Measurements from ENCODE around the gene ALDH16A1.

Gene ALDH16A1

DNA sequence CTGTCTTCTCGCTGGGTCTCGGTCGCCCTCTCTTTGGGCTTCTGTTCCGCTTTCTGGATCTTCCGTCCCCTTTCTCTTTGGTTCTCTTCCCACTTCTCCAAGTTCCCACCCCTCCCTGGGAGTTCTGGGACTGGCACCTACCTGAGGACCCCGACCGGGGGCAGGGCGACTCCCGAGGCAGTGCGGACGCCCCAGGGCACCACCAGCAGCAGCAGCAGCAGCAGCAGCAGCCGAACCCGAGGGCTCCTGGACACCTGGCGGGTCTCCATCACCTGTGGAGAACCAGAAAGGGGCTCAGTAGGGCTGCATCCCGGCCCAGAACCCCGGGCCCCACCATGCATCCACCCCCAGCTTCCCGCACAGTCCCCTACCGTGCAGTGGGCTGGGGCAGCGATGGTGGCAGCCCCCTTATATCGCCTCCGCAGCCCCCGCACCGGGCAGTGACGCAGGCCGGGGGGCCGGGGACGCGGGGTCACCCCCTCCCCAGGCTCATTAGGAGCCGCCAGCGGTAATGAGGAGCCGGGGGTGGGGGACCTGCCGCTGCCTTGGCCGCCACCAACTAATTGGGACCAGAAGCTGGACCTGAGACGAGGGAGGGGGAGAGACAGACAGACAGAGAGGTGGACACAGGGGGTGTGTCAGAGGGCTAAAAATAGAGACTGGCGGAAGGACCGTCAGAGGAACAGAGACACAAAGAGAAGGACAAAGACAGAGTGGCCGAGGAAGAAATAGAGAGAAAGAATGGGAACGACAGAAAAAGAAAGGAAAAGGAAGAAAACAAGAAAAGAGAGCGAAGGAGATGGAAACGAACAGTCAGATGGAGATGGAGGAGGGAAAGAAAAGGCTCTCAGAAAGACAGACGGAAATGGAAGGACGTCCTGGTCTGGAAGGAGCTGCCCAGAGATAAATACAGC, 29.7 kb upstream of the ALDH16A1 start, which contains the start of gene PTH2:
TSS of gene PTH2 (minus strand) at position 371 of the 914 bp plus-strand sequence. CDS start at position 269, 102 bp downstream.
- in situ Hi-C loops (cut with MboI; ENCODE audit: low sequenced_read_pairs) = no loop called here

DNA sequence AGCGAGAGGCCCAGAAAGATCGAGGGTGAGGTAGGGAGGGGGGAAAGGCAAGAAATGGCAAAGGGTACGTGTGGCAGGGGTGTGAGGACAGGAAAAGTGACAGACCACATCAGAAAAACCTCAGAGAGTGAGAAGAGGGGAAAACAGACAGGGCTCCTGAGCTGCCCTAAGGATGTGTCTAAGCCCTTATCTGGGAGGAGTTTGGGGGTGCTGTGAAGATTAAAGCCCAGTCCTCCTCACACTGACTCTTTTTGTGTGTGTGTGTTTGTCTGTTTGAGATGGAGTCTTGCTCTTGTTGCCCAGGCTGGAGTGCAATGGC, 29.1 kb upstream of the ALDH16A1 start:
- in situ Hi-C loops (cut with MboI; ENCODE audit: low sequenced_read_pairs) = no loop called here

DNA sequence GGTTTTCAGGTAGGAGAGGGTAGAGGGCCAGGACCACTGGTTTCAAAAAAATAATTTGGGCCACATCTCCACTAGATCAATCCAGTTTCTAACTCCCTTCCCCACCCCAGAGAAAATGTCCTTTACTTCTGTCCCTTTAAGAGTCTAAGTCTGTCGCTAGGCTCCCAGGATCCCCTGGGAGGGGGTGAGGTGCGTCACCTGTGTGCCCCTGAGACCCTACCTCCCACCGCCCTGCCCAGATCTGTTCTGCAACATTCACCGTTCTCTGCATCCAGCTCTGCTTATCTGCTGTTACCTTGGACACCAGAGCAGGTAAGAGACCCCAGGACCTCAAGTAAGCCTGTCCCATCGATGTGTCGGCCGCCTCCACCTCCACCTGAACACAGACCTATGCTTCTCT, 27.8 kb upstream of the ALDH16A1 start, which contains the start of gene GFY:
TSS of gene GFY (plus strand) at position 211 of the 400 bp plus-strand sequence. CDS start 1,043 bp downstream, outside the sequence.
- in situ Hi-C loops (cut with MboI; ENCODE audit: low sequenced_read_pairs) = loop anchor here (5.0 kb wide), 1 partner anchor 33 kb away; no protein-coding TSS in a partner anchor

DNA sequence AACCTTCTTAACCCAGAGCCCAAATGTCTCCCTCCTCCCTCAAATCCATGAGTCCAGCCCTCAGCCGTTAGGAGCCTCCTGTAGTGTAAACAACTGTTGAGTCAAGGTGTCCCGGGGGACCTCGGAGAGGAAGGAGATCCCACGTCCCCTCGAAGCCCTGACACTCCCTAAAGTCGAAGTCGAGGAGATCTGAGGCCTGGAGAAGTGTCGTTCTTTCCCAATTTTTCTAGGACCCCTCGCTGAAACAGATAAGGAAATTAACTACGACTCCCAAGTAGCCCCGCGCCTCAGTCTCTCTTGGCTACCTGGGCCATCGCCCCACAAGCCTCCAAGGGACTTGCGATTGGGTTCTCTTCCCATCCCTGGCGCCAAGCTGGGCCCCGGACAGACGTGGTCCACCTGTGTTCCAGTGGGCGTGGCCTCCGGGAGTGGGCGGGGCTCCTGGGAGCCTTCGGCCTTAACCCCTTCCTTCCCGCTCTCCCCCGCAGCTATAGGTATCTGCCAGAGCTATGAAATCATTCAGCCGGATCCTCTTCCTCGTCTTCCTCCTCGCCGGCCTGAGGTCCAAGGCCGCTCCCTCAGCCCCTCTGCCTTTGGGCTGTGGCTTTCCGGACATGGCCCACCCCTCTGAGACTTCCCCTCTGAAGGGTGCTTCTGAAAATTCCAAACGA, 27.0 kb upstream of the ALDH16A1 start:
- in situ Hi-C loops (cut with MboI; ENCODE audit: low sequenced_read_pairs) = loop anchor here (5.0 kb wide), 1 partner anchor 34 kb away; no protein-coding TSS in a partner anchor

DNA sequence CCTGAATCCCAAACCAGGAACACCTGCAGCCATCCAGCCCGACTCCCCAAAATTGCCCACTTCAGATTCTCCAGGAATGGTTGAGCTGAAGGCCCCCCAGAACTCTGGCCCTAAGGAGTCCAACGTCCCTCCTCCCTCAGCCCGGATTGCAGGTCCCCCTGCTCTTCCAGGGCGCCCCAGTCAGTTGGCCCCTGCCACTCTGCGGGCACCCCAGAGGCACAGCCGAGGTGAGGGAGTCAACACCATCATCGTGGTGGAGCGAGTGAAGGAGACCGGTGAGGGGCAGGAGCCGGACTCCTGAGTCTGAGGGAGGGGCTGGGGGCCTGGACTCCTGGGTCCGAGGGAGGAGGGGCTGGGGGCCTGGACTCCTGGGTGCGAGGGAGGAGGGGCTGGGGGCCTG, 25.7 kb upstream of the ALDH16A1 start:
- in situ Hi-C loops (cut with MboI; ENCODE audit: low sequenced_read_pairs) = loop anchor here (5.0 kb wide), 1 partner anchor 35 kb away; no protein-coding TSS in a partner anchor

DNA sequence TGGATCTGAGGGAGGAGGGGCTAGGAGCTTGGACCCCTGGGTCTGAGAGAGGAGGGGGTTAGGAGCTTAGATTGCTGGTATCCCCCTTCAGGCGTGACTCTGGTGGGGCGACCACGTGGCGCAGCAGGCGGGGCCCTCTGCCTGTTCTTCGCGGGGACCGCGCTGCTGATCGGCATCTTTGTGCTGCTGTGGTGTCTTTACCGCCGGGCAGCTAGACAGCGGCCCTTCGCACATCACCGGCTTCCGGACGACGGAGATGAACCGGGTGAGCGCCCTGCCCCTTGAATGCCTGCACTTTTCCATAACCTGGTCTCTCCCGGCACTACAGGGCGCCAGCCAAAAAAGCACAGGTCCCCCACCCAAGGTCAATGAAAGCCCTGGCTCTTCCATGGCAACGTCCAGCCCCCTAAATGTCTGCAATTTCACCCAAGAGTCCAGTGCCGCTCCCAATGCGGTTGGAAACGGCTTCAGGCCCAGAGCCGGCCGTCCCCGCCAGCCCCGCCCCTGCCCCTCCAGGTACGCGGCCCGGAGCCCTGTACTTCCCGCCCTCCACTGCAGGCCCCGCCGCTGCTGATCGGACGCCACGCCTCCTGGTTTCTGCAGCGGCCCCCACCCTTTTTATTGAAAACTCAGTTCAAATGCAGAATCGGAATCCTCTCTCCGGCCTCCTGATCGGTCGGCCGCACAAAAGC, 25.0 kb upstream of the ALDH16A1 start:
- in situ Hi-C loops (cut with MboI; ENCODE audit: low sequenced_read_pairs) = loop anchor here (5.0 kb wide), 1 partner anchor 36 kb away; no protein-coding TSS in a partner anchor

DNA sequence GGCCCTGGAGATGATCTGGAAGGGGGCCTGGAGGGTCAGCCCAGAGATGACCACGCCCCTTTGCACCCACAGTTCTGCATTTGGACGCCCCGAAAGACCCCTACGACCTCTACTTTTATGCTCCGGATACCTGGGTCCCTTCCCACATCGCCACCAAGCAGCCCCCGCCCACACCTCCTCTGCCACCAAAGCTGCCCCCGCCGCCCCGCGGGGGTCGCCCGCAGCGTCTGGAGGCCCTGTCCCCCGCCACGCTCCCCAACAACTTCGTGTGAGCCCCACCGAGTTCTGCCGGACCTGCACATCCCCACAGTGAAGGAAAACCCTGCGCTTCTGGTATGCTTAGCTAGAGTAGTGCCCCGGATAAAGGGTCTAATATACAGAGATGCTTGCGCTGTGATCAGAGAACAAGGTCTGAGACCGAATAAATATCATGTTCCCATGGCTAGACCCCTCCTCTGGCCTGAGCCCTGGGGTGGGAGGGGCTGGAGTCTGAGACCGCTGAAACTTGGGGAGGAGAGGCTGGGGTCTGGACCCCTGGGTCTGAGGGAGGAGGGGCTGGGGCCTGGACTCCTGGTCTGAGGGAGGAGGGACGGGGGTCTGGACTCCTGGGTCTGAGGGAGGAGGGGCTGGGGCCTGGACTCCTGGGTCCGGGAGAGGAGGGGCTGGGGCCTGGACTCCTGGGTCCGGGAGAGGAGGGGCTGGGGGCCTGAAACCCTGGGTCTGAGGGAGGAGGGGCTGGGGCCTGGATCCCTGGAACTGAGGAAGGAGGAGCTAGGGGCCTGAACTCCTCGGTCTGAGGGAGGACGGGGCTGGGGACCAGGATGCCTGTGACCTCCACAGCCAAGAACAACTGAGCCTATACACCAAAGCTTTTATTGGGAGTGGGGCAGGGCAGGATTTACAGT, 24.2 kb upstream of the ALDH16A1 start:
- in situ Hi-C loops (cut with MboI; ENCODE audit: low sequenced_read_pairs) = loop anchor here (5.0 kb wide), 1 partner anchor 36 kb away; no protein-coding TSS in a partner anchor

DNA sequence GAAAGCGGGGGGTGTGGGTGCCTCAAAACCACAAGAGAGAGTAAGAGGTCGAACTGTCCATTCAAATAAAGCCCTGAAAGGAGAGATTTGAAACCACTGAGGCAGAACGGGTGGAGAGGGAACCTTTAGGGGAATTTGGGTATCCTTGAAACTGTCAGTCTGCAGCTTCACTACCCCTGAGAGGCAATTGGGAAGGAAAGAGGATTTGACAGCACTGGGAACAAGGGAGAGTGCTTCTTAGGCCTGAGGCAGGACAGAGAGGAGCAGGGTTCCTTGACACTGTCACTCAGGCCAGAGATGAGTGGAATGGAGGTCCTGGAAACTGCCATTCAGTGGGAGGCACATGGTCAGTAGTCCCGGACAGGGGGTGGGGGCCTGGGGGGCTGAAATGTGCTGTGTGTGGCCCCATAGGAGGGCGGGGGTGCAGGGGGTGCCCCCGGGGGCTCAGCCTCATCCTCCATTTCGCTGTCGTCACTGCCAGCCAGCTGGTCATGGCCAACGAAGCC, 22.8 kb upstream of the ALDH16A1 start:
- in situ Hi-C loops (cut with MboI; ENCODE audit: low sequenced_read_pairs) = no loop called here

DNA sequence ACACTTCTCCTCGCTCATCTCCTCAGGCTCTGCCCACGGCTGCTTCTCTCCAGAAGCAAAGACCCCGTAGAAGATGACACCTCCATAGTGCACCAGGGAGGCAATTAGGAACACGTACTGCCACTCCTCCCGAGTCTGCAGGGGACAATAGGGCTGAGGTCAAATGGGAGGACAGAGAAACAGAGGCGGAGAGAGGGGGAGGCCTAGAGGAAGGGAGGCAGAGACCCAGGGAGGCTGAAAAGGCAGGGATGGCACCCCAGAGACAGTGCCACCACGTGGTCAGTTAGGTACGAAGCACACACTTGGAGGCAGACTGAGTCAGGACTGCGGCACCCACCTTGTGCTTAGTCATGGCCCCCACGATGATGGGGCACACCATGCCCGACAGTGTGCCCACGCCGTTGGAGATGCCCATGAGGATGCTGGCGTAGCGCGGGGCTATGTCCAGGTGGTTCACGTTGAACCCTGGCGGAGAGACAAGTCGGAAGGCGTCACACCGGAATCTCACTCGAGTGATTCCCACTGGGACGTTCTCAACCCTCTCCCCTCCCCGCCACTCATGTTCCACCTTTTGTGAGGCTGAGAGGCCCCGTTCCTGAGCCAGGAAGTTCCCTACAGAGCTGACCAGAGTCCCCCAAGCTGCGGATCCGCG, 22.2 kb upstream of the ALDH16A1 start:
- in situ Hi-C loops (cut with MboI; ENCODE audit: low sequenced_read_pairs) = no loop called here

DNA sequence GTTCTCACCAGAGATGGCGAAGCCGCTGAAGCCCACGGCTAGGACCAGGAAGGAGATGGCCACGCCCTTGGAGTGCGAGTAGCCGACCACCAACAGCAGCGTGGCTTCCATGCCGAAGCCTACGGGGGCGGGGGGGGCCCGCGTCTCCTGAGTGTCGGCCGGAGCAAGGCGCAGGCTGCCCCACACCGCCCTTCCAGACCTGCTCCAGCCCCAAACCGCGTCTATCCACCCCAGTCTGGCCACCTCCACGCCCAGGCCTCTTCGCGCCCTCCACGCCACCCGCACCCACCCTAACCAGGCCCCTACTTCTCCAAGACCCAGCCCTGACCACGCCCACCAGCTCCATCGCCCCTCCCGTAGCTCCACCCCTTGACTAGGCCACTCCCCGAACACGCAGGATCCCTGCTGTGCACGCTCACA, 21.7 kb upstream of the ALDH16A1 start:
- in situ Hi-C loops (cut with MboI; ENCODE audit: low sequenced_read_pairs) = no loop called here

DNA sequence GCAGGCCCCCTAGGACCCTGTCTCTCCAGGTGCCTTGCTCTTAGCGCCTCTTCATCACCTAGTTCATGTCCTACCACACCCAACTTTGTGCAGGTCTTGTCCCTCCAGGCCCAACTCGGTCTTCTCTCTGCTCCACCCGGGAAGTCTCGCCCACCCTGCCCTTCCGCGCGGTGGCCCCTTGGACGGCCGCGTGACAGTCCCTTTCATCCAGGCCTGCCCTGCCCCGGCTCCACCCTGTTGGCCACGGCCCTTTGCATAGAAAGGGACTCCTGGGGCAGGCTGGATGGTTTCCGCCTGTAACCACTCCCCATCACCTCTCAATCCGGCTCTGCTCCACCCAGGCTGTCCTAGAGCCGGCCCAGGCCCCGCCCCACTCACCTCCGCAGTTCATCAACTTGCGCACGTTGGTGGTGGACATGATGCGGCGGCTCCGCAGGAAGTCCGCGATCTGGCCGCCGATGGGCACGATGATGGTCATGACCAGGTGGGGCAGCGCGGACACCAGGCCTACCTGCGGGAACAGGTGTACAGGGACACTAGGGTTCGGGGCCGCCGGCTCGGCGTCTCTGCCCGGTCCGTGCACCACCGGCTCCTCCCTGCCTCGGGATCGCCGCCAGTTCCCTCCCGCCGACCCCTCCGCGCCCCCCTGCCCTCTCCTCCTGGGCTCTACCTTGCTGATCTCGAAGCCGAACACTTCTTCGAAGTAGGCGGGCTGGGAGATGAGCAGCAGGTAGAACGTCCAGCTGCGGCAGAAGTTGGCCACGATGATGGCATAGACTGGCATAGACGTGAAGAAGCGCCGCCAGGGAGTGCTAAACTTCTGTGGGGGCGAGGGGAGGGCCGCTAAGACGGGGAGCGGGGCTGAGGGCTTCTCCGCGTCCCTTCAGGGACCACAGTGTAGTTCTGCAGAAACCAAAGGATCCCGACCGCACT, 20.6 kb upstream of the ALDH16A1 start:
- in situ Hi-C loops (cut with MboI; ENCODE audit: low sequenced_read_pairs) = no loop called here

DNA sequence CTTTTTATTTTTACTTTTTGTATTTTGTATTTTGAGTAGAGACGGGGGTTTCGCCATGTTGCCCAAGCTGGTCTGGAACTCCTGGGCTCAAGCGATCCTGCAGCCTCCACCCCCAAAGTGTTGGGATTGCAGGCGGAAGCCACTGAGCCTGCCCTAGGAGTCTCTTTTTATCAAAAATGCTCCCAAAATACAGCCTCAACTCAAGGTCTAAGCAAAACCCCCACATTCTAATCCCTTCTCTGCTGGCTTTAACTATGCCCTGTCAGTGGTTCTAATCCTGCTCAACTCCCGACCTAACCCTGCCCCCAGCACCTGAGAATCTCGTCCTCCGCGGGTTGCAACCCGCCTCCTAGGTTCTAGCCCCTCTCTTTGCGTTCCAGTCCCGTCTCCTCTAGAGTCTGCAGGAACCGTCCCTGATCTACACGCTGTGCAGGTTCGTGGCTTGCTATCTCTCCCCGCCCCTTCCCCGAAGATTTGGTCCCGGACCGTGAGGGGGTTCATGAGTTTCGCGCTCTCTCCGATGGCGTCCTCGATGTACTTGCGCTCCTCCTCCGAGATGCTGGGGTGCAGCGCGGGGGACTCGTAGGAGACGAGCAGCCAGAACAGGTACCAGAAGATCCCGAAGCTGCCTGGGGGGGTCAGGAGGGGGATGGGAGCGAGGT, 19.7 kb upstream of the ALDH16A1 start:
- in situ Hi-C loops (cut with MboI; ENCODE audit: low sequenced_read_pairs) = no loop called here

DNA sequence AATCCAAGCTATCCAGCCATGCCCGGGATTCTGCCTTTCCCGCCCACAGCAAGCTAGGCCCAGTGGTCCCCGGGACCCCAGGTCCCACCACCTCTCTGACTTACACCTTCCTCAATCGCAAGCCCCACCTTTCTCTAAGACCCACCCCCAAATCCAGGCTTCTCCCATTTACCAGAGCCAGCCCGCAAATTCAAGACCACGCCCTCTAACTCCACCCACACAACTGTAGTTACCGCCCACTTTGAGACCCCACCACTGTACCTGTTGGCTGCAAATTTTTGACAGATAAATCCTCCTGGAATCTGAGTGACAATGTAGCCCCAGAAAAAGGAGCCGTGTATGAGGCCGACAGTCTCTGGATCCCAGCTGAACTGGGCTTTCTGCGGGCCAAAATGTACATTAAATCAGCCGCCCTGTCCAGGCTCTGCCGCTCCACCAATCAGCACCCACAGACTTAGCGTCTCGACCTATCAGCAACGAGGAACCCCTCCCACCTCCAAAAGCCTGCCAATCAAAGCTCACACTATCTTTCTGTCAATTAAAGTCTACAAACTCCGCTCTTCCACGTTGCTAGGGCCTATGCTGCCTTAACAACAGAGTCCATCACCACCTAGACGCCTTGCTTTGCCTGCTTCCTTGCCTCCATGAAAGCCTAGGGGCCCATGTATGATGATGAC, 18.0 kb upstream of the ALDH16A1 start:
- in situ Hi-C loops (cut with MboI; ENCODE audit: low sequenced_read_pairs) = no loop called here

DNA sequence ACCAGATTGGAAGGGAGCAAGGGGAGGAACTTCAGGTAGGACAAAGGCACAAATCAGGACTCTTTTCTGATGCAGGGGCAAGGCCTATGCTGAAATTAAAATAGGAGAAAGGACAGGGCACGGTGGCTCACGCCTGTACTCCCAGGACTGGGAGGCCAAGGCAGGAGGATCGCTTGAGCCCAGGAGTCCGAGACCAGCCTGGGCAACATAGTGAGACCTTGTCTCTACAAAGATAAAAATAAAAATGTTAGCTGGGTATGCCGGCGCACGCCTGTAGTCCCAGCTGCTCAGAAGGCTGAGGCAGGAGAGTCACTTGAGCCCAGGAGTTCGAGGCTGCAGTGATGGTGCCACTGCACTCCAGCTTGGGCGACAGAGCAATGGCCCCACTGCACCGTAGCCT, 17.4 kb upstream of the ALDH16A1 start:
- in situ Hi-C loops (cut with MboI; ENCODE audit: low sequenced_read_pairs) = no loop called here

DNA sequence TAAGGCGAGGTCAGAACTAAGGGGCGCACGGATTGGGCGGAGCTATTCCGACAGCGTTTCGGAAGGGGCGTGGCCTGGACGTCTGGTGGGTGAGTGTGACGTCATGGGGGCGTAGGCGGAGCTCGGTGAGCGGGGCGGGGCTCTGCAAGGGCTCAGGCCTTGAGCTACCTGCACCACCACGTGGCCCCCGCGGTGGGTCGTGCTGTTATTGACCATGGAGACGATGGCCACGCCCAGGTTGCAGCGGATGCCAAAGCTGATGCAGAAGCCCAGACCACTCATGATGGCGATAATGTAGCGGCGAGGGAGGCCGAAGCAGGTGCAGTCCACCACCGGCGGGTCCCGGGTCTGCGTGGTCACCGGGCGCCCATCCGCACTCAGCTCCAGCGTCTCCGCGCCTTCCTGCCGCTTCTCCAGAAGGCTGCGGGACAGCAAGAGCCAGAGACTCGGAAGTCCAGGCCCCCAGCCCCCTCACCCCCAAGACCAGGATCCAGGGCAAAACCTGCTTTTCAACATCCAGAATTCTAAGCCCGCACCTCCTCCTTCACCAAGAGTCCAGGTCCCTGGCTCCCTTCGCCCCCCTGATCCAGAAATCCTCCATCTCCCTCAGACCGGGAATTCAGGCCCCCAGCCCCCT, 16.5 kb upstream of the ALDH16A1 start:
- in situ Hi-C loops (cut with MboI; ENCODE audit: low sequenced_read_pairs) = no loop called here

DNA sequence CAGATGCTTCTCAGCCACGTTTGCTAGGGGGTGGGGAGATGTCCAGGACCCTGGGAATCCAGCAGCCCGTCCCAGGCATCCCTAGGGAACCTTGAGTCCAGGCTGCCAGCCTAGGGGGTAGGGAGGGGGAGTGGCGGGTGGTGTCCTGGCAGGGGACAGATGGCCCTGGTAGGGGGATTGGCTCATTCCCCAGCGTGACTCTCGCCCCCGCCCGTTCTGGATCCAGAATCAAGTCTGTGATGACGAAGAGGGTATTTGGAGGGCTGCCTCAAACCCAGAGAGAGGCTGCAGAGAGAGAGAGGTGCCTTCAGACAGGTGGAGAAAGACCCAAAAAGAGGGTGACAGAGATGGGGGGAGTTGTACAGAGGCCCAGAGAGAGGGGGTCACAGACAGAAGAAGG, 15.8 kb upstream of the ALDH16A1 start:
- in situ Hi-C loops (cut with MboI; ENCODE audit: low sequenced_read_pairs) = no loop called here

DNA sequence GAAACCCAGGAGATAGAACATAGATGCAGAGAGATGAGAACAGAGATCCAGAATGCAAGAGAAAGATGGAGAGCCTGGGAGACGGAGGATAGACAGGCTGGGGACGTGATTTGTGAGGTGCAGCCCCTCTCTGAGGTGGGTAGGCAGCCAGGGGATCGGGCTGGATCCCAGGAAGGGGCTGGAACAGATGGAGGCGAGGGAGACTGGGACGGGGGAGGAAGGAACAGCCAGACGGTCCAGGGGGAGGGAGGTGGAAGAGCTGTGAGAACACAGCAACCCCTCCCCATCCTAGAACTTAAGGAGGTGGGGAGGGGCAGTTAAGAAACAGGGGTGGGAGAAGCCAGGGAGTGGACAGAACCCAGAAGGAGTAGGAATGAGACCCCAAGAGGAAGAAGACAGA, 14.8 kb upstream of the ALDH16A1 start:
- in situ Hi-C loops (cut with MboI; ENCODE audit: low sequenced_read_pairs) = no loop called here
